ENCODE data around the gene VKORC1.

- no peak for TF ChIP-seq POLR2AphosphoS5 (IDR thresholded peaks at IDR 0.05; ENCODE audit: low read depth, low read length)
- TF ChIP-seq SIN3A (IDR thresholded peaks at IDR 0.05; ENCODE audit: borderline replicate concordance, insufficient read depth, low read length), result no peak
- no peak for TF ChIP-seq TAF1 (IDR thresholded peaks at IDR 0.05; ENCODE audit: borderline replicate concordance, insufficient read depth, low read length)
- no peak for TF ChIP-seq REST (IDR thresholded peaks at IDR 0.05; ENCODE audit: insufficient read depth in 1 of 2, low read depth in 2 of 2, low read length in 2 of 2)
Observed at GRCh38 chr16:31074814-31075183, 19.8 kb downstream of the VKORC1 start.
